K562 (cell line): ENCODE data around the gene LMBR1L. TPM values are rescaled to one million over a fixed set of nuclear protein-coding genes. Genes with fewer than 3 reads are reported as not detected.

Experiments
- ETS2 ChIP-seq: IDR thresholded peaks from 2 replicates; pipeline ENCODE4 v1.6.1; 2016; ENCODE audit warnings: borderline replicate concordance, missing genetic modification characterization, mild to moderate bottlenecking, moderate library complexity, missing compliant biosample characterization; ENCODE audit not compliant: poor library complexity, severe bottlenecking
- HEY1 ChIP-seq: fragments of 250-450 bp; sonication (Bioruptor Pico); IDR thresholded peaks from 2 replicates; pipeline ENCODE4 v1.5.0; 2020; ENCODE audit warnings: mild to moderate bottlenecking, moderate library complexity, borderline replicate concordance
- HNRNPLL ChIP-seq: fragments of 200-400 bp; formaldehyde crosslinking; IDR thresholded peaks from 2 replicates; pipeline ENCODE4 v1.6.1; 2017; ENCODE audit warnings: low read length, low read depth, mild to moderate bottlenecking; ENCODE audit not compliant: poor library complexity, severe bottlenecking
- LARP7 ChIP-seq: fragments of 450-650 bp; IDR thresholded peaks from 2 replicates; pipeline ENCODE4 v1.6.1; 2016
- MECOM ChIP-seq: fragments of 250-450 bp; sonication (Bioruptor Pico); IDR thresholded peaks from 2 replicates; pipeline ENCODE4 v1.8.0; 2022; ENCODE audit warnings: inconsistent platforms
- NFYB ChIP-seq: IDR thresholded peaks from 2 replicates; pipeline ENCODE4 v1.6.1; 2011; ENCODE audit warnings: mild to moderate bottlenecking, moderate library complexity; ENCODE audit not compliant: insufficient read length; ENCODE audit errors: extremely low read depth
- SMARCA5 ChIP-seq: fragments of 450-650 bp; IDR thresholded peaks from 2 replicates; pipeline ENCODE4 v1.6.1; 2016
- TEAD2 ChIP-seq: fragments of 450-650 bp; IDR thresholded peaks from 2 replicates; pipeline ENCODE4 v1.6.1; 2016; ENCODE audit warnings: missing genetic modification characterization, control low read depth, missing compliant biosample characterization
- ZNF12 ChIP-seq: sonication (generic); formaldehyde crosslinking; IDR thresholded peaks from 2 replicates; pipeline ENCODE4 v1.4.0; 2020; ENCODE audit warnings: mild to moderate bottlenecking, missing genetic modification reagents
- ZNF140 ChIP-seq: fragments of 250-450 bp; sonication (Bioruptor Pico); IDR thresholded peaks from 2 replicates; pipeline ENCODE4 v1.8.0; 2021; ENCODE audit warnings: moderate library complexity, mild to moderate bottlenecking, inconsistent platforms
- ZSCAN32 ChIP-seq: fragments of 450-650 bp; formaldehyde crosslinking; IDR thresholded peaks from 2 replicates; pipeline ENCODE4 v1.4.0; 2020; ENCODE audit warnings: mild to moderate bottlenecking, moderate library complexity
- polyA plus RNA-seq, 8 experiments: library from polyadenylated mRNA; depleted of rRNA in 4 of 8; stranded (reverse) in 5 of 8; unstranded in 3 of 8; fragments of >200 nt; fragmentation: Nextera tagmentation in 2 of 8; fragmentation: Illumina TruSeq in 1 of 8; extraction: Ambion mirVana in 2 of 8; extraction: Trizol in 1 of 8; gene quantifications; 2 replicates each; pipeline versions ENCODE4 v1.2.1 to v1.2.3, GENCODE V29; 2011 to 2014; ENCODE audit warnings: inconsistent platforms in 1 of 8, missing spikeins in 1 of 8
- total RNA-seq, 7 experiments: library from RNA; depleted of rRNA in 6 of 7; stranded (reverse); fragments of >200 nt in 6 of 7; fragmentation: Illumina TruSeq in 2 of 7; extraction: Trizol in 2 of 7; gene quantifications; 2 replicates each; pipeline versions ENCODE4 v1.2.1 to v1.2.3, GENCODE V29; 2011 to 2021; ENCODE audit warnings: low replicate concordance in 1 of 7
- TF ChIP-seq, protein P1 (sequence below), 3 experiments: fragments of 200-800 bp in 1 of 3; sonication (Bioruptor generic) in 1 of 3; sonication (generic) in 1 of 3; formaldehyde crosslinking in 1 of 3; IDR thresholded peaks; 2 replicates each; pipeline versions ENCODE4 v1.6.1 to v1.8.0; 2016 to 2022; ENCODE audit warnings: mild to moderate bottlenecking in 2 of 3, missing compliant biosample characterization in 2 of 3, missing genetic modification characterization in 2 of 3, missing genetic modification reagents in 1 of 3
- TF ChIP-seq, protein P2 (sequence below): fragments of 450-650 bp; IDR thresholded peaks from 2 replicates; pipeline ENCODE4 v1.6.1; 2017; ENCODE audit warnings: mild to moderate bottlenecking, moderate library complexity
- TF ChIP-seq, protein P3 (sequence below), 2 experiments: IDR thresholded peaks; 2 replicates each; pipeline ENCODE4 v1.6.1; 2012; ENCODE audit warnings: improper control_type of control experiment in 2 of 2, low read depth in 2 of 2, low read length in 2 of 2, borderline replicate concordance in 1 of 2
- TF ChIP-seq, protein P4 (sequence below): IDR thresholded peaks from 2 replicates; pipeline ENCODE4 v1.6.1; 2016; ENCODE audit warnings: missing genetic modification characterization, missing compliant biosample characterization
- TF ChIP-seq, protein P5 (sequence below): sonication (generic); formaldehyde crosslinking; IDR thresholded peaks from 2 replicates; pipeline ENCODE4 v1.8.0; 2022; ENCODE audit warnings: missing genetic modification reagents, mild to moderate bottlenecking, borderline replicate concordance

LMBR1L gene
- total and polyA plus RNA-seq, 9 of the 15 experiments (the other 6 are each of a cell fraction or from before 2014, with no cell fraction given): 2.5 to 57.0 (median 31.1) TPM

DNA sequence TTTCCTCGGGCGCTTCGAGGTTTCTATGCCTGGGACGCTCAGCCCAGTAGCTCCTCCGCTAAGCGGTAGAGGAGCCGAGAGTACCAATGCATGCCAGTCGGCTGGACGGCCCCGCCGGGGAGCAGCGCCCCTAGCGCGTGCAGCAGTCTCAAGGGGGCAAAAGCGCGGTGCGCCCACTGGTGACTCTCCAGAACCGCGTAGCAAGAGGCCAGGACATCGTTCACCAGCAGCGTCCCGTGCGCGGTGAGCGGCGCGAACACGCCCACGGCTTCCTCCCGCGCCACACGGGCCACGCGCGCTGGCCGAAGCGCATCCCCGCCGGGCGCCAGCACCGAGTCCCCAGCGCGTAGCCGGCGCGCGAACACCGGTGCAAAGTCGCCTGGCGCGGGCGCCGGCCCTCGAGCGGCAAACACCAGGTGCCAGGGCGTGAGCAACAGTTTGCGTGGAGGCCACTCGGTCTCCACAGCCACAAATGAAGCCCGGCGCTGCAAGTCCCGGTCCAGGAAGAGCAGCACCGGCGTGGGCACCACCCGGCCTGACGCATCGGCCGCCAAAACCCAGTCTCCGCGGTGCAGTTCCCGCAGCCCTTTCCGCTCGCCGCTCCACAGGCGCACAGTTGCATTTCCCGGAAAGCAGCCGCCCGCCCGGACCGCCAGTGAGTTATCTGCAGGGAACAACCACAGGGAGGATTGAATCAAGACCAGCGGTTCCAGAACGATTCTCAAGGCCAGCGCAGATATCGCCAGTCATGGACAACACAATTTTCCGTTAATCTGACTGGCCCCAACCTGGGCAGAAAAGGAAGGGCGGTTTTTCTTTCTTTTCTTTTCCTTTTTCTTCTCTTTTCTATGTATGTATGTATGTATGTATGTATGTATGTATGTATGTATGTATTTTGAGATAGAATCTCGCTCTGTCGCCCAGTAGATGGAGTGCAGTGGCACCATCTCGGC lies 20.6 kb downstream of the LMBR1L start (continued):
- TF ChIP-seq, protein P1, sequence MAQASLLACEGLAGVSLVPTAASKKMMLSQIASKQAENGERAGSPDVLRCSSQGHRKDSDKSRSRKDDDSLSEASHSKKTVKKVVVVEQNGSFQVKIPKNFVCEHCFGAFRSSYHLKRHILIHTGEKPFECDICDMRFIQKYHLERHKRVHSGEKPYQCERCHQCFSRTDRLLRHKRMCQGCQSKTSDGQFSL (CRISPR knock-in tag; IDR thresholded peaks at IDR 0.05): no peak
- TF ChIP-seq, protein P1 (tag; IDR thresholded peaks at IDR 0.05): no peak
- TF ChIP-seq, protein P2, sequence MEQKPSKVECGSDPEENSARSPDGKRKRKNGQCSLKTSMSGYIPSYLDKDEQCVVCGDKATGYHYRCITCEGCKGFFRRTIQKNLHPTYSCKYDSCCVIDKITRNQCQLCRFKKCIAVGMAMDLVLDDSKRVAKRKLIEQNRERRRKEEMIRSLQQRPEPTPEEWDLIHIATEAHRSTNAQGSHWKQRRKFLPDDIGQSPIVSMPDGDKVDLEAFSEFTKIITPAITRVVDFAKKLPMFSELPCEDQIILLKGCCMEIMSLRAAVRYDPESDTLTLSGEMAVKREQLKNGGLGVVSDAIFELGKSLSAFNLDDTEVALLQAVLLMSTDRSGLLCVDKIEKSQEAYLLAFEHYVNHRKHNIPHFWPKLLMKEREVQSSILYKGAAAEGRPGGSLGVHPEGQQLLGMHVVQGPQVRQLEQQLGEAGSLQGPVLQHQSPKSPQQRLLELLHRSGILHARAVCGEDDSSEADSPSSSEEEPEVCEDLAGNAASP: no peak
- no peak for TF ChIP-seq ZSCAN32
- no peak for TF ChIP-seq TEAD2 (tag)
- no peak for TF ChIP-seq ZNF140 (CRISPR knock-in tag)
- peak; percentile 83 for TF ChIP-seq HNRNPLL
- TF ChIP-seq LARP7: no peak
- TF ChIP-seq, protein P3, sequence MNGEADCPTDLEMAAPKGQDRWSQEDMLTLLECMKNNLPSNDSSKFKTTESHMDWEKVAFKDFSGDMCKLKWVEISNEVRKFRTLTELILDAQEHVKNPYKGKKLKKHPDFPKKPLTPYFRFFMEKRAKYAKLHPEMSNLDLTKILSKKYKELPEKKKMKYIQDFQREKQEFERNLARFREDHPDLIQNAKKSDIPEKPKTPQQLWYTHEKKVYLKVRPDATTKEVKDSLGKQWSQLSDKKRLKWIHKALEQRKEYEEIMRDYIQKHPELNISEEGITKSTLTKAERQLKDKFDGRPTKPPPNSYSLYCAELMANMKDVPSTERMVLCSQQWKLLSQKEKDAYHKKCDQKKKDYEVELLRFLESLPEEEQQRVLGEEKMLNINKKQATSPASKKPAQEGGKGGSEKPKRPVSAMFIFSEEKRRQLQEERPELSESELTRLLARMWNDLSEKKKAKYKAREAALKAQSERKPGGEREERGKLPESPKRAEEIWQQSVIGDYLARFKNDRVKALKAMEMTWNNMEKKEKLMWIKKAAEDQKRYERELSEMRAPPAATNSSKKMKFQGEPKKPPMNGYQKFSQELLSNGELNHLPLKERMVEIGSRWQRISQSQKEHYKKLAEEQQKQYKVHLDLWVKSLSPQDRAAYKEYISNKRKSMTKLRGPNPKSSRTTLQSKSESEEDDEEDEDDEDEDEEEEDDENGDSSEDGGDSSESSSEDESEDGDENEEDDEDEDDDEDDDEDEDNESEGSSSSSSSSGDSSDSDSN (IDR thresholded peaks at IDR 0.05; ENCODE audit: borderline replicate concordance in 1 of 2, low read depth in 2 of 2, low read length in 2 of 2): peak; percentile 96 to 97; a peak in 3 of 4 replicates
- no peak for TF ChIP-seq NFYB
- TF ChIP-seq, protein P4, sequence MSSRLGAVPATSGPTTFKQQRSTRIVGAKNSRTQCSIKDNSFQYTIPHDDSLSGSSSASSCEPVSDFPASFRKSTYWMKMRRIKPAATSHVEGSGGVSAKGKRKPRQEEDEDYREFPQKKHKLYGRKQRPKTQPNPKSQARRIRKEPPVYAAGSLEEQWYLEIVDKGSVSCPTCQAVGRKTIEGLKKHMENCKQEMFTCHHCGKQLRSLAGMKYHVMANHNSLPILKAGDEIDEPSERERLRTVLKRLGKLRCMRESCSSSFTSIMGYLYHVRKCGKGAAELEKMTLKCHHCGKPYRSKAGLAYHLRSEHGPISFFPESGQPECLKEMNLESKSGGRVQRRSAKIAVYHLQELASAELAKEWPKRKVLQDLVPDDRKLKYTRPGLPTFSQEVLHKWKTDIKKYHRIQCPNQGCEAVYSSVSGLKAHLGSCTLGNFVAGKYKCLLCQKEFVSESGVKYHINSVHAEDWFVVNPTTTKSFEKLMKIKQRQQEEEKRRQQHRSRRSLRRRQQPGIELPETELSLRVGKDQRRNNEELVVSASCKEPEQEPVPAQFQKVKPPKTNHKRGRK (tag): no peak
- TF ChIP-seq ZNF12: no peak
- TF ChIP-seq HEY1 (CRISPR knock-in tag): no peak
- TF ChIP-seq ETS2: no peak
- TF ChIP-seq MECOM (CRISPR knock-in tag): no peak
- TF ChIP-seq, protein P5, sequence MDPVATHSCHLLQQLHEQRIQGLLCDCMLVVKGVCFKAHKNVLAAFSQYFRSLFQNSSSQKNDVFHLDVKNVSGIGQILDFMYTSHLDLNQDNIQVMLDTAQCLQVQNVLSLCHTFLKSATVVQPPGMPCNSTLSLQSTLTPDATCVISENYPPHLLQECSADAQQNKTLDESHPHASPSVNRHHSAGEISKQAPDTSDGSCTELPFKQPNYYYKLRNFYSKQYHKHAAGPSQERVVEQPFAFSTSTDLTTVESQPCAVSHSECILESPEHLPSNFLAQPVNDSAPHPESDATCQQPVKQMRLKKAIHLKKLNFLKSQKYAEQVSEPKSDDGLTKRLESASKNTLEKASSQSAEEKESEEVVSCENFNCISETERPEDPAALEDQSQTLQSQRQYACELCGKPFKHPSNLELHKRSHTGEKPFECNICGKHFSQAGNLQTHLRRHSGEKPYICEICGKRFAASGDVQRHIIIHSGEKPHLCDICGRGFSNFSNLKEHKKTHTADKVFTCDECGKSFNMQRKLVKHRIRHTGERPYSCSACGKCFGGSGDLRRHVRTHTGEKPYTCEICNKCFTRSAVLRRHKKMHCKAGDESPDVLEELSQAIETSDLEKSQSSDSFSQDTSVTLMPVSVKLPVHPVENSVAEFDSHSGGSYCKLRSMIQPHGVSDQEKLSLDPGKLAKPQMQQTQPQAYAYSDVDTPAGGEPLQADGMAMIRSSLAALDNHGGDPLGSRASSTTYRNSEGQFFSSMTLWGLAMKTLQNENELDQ (CRISPR knock-in tag): no peak
- no peak for TF ChIP-seq SMARCA5
